Right renal cortex interstitium (tissue), 3 donors: ENCODE data around the gene LATS2. TPM values are rescaled to one million over a fixed set of nuclear protein-coding genes. Genes with fewer than 3 reads are reported as not detected.

Experiments used
- DNase-seq, 3 donors: peaks; one replicate each; pipeline ENCODE4 v3.0.0-alpha.2; 2013; ENCODE audit warnings: low read depth in 3 of 3, low spot score in 2 of 3
- polyA plus RNA-seq, 3 donors: library from polyadenylated mRNA; unstranded; fragments of 120-200 nt; gene quantifications; one replicate each; pipeline ENCODE4 v1.2.1, GENCODE V29; 2013; ENCODE audit not compliant: insufficient read length in 3 of 3

The LATS2 gene
- polyA plus RNA-seq, 3 donors, result 23.4 to 25.7 (median 24.5) TPM

- no peak for DNase-seq
Measured at GRCh38 chr13:20923272-20923671, 138.1 kb downstream of the LATS2 start.

Other genes with a start within 250 kb of the LATS2 start
- gene XPO4, start 158.8 kb downstream of the LATS2 start, polyA plus RNA-seq, result 10 to 100 TPM; 17.5 to 19.2 (median 19.1) TPM
- 100 to 1,000 TPM; 261 to 288 (median 275) TPM for gene SAP18, start 78.5 kb upstream of the LATS2 start, polyA plus RNA-seq
- 10 to 100 TPM; 10.6 to 13.0 (median 12.2) TPM for gene SKA3, start 115.0 kb upstream of the LATS2 start, polyA plus RNA-seq
- gene MRPL57, start 115.1 kb upstream of the LATS2 start, polyA plus RNA-seq, result 10 to 100 TPM; 20.6 to 25.4 (median 24.0) TPM